Measurements from ENCODE around the gene NOB1. TPM values are rescaled to one million over a fixed set of nuclear protein-coding genes. Genes with fewer than 3 reads are reported as not detected.
"Not testable (repeated sequence)": the region's sequence is repeated elsewhere in the genome, so short reads cannot be mapped to it uniquely, and the experiment has no call there.

Gene NOB1
- total RNA-seq, 2 donors from 2014 or later: 83.3 to 126 TPM

DNA sequence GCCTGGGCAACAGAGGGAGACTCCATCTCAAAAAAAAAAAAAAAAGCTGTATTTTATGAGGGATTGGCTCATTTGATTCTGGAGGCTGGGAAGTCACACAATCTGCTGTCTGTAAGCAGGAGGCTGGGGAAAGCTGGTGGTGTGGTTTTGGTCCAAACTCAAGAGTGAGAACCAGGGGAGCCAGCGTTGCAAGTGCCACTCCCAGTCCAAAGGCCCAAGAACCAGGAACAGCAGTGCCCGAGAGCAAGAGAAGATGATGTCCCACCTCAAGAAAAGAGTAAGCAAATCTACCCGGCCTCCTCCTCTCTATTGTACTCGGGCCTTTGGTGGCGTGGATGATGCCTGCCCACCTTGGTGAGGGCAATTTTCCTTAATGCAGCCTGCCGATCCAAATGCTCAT lies 22.6 kb downstream of the NOB1 start:
- H3K9me3 Mint-ChIP-seq: no peaks in the 10 kb centered on the region
- H3K27ac Mint-ChIP-seq: no peak overlapping the region
- ATAC-seq (no peak), DNase-seq (ENCODE audit: low spot score in 2 of 2) (no peak)
- H3K36me3 Mint-ChIP-seq: peaks cover 0 to 2% of the 10 kb centered on the region in 2 donors

DNA sequence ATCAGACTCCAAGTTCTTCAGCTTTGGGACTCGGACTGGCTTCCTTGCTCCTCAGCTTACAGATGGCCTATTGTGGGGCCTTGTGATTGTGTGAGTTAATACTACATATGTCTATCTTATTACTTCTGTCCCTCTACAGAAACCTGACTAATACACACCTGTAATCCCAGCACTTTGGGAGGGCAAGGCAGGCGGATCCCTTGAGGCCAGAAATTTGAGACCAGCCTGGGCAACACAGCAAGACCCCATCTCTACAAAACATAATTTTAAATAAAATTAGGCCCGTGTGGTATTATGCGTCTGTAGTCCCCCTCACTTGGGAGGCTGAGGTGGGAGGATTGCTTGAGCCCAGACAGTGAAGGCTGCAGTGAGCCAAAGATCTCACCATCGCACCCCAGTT lies 23.4 kb downstream of the NOB1 start:
- not testable (repeated sequence) for H3K27ac Mint-ChIP-seq; ATAC-seq; DNase-seq (ENCODE audit: low spot score in 2 of 2); H3K9me3 Mint-ChIP-seq
- peaks cover 7 to 10% of the 10 kb centered on the region in 2 donors for H3K36me3 Mint-ChIP-seq

- not testable (repeated sequence) for H3K27ac Mint-ChIP-seq; DNase-seq (ENCODE audit: low spot score in 2 of 2); H3K9me3 Mint-ChIP-seq; ATAC-seq
- peaks cover 8 to 14% of the 10 kb centered on the region in 2 donors for H3K36me3 Mint-ChIP-seq
These were observed 25.7 kb downstream of the NOB1 start for GRCh38 chr16:69729030-69729429.

DNA sequence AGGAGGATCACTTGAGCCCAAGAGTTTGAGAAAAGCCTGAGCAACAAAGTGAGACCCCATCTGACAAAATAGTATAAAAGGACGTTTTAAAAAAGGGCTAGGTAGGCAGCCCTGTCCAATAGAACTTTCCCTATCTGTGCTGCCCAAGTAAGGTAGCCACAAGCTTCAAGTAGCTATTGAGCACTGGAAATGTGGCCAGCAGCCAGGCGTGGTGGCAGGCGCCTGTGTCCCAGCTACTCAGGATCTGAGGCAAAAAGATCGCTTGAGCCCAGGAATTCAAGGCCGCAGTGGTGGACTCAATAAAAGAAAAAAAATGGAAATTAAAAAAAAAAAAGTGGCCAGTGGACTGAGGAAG lies 26.8 kb downstream of the NOB1 start:
- peak overlapping the region; percentile 82 to 98 for H3K27ac Mint-ChIP-seq
- H3K36me3 Mint-ChIP-seq: peaks cover 8 to 14% of the 10 kb centered on the region in 2 donors
- H3K9me3 Mint-ChIP-seq: no peaks in the 10 kb centered on the region
- ATAC-seq: no peak
- DNase-seq (ENCODE audit: low spot score in 2 of 2): no peak

DNA sequence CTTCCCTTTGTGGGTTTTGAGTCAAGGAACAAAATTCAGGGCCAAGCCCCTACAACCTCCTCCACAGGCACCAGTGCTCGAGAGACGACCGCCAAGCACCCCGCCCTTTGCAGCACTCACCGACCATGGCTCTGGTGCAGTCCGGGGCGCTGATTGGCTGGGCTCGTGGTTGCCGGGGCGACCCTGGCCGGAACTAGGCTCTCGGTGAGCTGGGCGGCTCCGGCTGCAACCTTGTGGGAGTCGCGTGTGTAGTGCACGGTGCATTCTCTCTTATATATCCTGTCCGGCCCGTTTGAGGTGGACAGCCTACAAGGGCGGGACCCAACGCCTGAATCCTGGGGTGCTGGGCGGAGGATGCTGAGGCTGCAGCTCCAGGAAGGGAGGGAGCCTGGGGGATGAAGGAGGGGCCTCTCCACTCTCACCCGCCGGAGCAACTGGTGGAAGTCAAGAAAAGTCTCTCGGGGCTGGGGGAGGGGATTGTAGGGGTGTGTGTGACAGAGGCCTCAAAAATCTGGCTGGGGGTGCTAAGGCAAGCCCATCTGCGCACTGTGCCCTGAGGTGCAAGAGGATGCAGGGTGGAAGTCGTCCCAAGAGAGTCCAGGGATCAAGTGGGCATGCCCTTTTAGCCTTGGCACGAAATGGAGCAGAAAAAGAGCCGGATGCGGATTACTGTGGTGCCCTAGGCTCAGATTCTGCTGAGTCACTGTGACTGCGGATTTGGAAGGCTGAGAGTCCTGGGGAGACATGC lies 28.2 kb downstream of the NOB1 start, which contains the start of gene NQO1:
NQO1 (minus strand) TSS at position 248 of the 748 bp plus-strand sequence; CDS start at position 127, 121 bp downstream.
- H3K27ac Mint-ChIP-seq: peak within 1 kb of the TSS; percentile 96 to 98
- ATAC-seq: peak; percentile 99 to 100
- peaks cover 8 to 14% of the 10 kb centered on the region in 2 donors for H3K36me3 Mint-ChIP-seq
- H3K9me3 Mint-ChIP-seq: no peaks in the 10 kb centered on the region
- DNase-seq (ENCODE audit: low spot score in 2 of 2): peak; percentile 90 to 91

DNA sequence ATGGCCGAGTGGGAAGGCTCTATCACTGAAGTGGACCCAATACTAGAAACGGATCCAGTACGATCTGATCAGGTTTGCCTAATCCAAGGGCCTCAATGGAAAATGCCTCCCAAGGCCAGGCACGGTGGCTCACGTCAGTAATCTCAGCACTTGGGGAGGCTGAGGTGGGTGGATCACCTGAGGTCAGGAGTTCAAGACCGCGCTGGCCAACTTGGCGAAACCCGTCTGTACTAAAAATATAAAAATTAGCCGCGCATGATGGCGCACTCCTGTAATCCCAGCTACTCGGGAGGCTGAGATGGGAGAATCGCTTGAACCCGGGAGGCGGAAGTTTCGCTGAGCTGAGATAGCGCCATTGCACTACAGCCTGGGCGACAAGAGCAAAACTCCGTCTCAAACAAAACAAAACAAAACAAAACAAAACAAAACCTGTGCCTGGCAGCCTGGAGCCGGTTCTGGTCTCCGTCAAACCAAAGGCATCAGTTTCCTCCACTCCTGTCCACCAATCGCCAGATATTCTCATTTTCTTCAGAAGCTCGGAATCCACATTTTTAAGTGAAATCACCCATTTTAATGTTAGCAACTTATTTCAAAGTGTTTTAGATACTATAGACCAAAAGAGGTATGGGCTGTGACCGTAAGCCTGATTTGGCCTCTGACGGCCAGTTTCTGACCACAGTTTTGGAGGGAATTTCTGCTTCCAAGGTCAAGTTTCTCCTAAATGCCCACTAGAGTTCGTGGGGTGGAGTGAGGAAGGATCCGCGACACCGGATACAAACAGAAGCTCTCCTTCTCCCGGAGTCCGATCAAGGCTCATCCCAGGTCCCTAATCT lies 29.0 kb downstream of the NOB1 start:
- DNase-seq (ENCODE audit: low spot score in 2 of 2): peak in 1 of 2 donors; percentile 52
- no peak for ATAC-seq
- Mint-ChIP-seq H3K36me3 (peaks cover 8 to 14% of the 10 kb centered on the region in 2 donors), H3K27ac (peak overlapping the region; percentile 96 to 98), H3K9me3 (no peaks in the 10 kb centered on the region)

DNA sequence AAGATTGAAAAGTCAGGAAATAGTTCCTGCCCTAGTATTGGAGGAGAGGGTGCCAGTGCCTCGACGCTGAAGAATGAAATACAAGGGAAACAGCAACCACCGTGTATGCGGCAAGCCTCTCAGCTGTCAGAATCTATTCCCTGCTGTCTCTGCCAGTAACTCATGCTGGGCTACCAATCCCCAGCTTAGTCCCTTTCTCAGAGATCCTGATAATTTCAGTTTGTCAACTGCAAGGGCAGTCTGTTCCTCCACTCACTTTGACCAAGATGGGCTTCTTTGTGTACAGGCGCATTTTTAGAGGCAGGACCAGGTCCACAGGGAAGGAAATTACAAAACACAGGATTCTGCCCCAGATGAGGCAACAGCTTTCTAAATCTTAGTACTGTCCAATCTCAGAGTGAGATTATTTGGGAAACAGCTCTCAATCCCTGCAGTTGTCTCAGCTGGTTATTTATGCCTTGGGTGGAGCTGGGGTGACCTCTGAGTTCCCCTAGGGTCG lies 29.7 kb downstream of the NOB1 start:
- Mint-ChIP-seq H3K36me3 (peaks cover 8 to 14% of the 10 kb centered on the region in 2 donors), H3K27ac (peak overlapping the region; percentile 44 to 98), H3K9me3 (no peaks in the 10 kb centered on the region)
- DNase-seq (ENCODE audit: low spot score in 2 of 2) (peak in 1 of 2 donors; percentile 43), ATAC-seq (no peak)

DNA sequence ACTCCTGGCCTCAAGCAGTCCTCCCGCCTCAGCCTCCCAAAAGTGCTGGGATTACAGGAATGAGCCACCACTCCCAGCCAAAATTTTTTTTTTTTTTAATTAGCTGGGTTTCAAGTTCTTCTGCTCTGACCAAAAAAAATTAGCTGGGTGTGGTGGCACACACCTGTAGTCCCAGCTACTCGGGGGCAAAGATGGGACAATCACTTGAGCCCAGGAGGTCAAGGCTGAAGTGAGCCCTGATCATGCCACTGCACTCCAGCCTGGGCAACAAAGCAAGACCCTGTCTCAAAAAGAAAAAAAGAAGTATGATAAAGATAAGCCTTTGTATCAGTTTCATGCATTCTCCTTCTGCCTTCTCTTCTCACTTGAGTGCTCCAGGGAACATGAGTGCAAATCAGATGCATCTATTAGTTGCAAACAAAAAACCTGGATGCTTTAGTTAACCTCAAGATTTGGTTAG lies 30.3 kb downstream of the NOB1 start:
- Mint-ChIP-seq H3K36me3 (peaks cover 8 to 14% of the 10 kb centered on the region in 2 donors), H3K27ac (no peak overlapping the region), H3K9me3 (no peaks in the 10 kb centered on the region)
- DNase-seq (ENCODE audit: low spot score in 2 of 2) (no peak), ATAC-seq (no peak)

GRCh38 chr16:69721441-69721957 lies 33.2 kb downstream of the NOB1 start:
- Mint-ChIP-seq H3K27ac (peak overlapping the region in 1 of 2 donors; percentile 6), H3K9me3 (no peaks in the 10 kb centered on the region), H3K36me3 (peaks cover 3 to 6% of the 10 kb centered on the region in 2 donors)
- no peak for DNase-seq (ENCODE audit: low spot score in 2 of 2)
- no peak for ATAC-seq

GRCh38 chr16:69720822-69721430 lies 33.8 kb downstream of the NOB1 start:
- Mint-ChIP-seq H3K9me3 (no peaks in the 10 kb centered on the region), H3K36me3 (peaks cover 0 to under 1% of the 10 kb centered on the region in 2 donors)

DNA sequence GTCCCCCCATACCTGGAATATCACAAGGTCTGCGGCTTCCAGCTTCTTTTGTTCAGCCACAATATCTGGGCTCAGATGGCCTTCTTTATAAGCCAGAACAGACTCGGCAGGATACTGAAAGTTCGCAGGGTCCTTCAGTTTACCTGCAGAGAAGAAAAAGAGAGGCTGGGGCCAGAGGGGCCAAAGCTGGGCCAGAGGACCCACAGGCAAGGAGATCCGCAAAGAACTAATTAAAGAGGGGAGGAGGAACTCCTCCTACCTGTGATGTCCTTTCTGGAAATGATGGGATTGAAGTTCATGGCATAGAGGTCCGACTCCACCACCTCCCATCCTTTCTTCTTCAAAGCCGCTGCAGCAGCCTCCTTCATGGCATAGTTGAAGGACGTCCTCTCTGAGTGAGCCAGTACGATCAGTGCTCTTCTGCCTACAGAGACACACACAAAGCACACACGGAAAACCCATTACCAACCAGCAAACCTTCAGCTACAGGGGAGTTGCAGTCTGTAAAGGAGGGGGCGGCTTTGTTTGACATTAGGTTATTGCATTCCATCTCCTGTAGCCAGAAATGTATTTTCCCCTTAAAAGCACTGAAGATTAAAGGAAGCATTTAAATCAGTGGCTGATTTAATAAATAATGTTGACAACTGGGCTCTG lies 36.5 kb downstream of the NOB1 start:
- Mint-ChIP-seq H3K36me3 (no peaks in the 10 kb centered on the region), H3K27ac (no peak overlapping the region), H3K9me3 (no peaks in the 10 kb centered on the region)
- ATAC-seq (no peak), DNase-seq (ENCODE audit: low spot score in 2 of 2) (no peak)

More at GRCh38 chr16:69720822-69721430, 33.8 kb downstream of the NOB1 start:
- no peak for ATAC-seq
- H3K27ac Mint-ChIP-seq: no peak overlapping the region
- DNase-seq (ENCODE audit: low spot score in 2 of 2): no peak

- no peaks in the 10 kb centered on the region for H3K9me3 Mint-ChIP-seq
- ATAC-seq (no peak), DNase-seq (ENCODE audit: low spot score in 2 of 2) (no peak)
- H3K36me3 Mint-ChIP-seq: no peaks in the 10 kb centered on the region
- H3K27ac Mint-ChIP-seq: peak overlapping the region in 1 of 2 donors; percentile 70
These were observed 37.7 kb downstream of the NOB1 start for GRCh38 chr16:69717066-69717465.

- no peaks in the 10 kb centered on the region for H3K9me3 Mint-ChIP-seq
- no peak overlapping the region for H3K27ac Mint-ChIP-seq
- no peak for ATAC-seq
- no peak for DNase-seq (ENCODE audit: low spot score in 2 of 2)
- H3K36me3 Mint-ChIP-seq: no peaks in the 10 kb centered on the region
These were observed 41.7 kb downstream of the NOB1 start for GRCh38 chr16:69712914-69713581.

DNA sequence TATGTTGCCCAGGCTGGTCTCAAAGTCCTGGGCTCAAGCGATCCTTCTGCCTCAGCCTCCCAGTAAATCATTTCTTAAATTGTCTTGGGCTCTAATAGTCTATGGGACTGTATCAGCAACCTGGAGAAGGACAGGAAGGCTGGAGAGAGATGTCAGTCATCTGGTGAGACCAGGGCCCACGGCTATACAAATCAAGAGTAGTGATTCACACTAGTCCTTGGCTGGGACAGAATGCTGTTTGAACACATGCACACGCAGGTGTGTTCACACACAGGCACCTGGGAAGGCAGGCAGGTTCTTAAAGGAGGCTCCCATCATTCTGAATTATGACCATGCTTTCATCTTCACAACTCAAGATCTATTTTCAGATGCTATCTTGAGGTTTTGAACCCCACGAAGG lies 42.4 kb downstream of the NOB1 start:
- ATAC-seq: peak; percentile 59 to 62

GRCh38 chr16:69711115-69711740 lies 43.5 kb downstream of the NOB1 start:
- DNase-seq (ENCODE audit: low spot score in 2 of 2): no peak
- H3K9me3 Mint-ChIP-seq: no peaks in the 10 kb centered on the region
- ATAC-seq: peak; percentile 37 to 42
- H3K27ac Mint-ChIP-seq: no peak overlapping the region
- no peaks in the 10 kb centered on the region for H3K36me3 Mint-ChIP-seq

More for the DNA sequence above, 42.4 kb downstream of the NOB1 start:
- H3K27ac Mint-ChIP-seq: peak overlapping the region in 1 of 2 donors; percentile 25
- no peak for DNase-seq (ENCODE audit: low spot score in 2 of 2)
- no peaks in the 10 kb centered on the region for H3K36me3 Mint-ChIP-seq
- no peaks in the 10 kb centered on the region for H3K9me3 Mint-ChIP-seq
